SKM-1 treated with dmso at 0.1 percent for 144 hours (cell line): ENCODE data around the gene SLC49A4.

Source experiments
- DNase-seq: peaks from one replicate; lab custom pipeline; 2025; ENCODE audit not compliant: unreplicated experiment; lab: John Stamatoyannopoulos, UW

Gene SLC49A4

GRCh38 chr3:122843604-122844003, 48.7 kb downstream of the SLC49A4 start:
- no peak for DNase-seq

GRCh38 chr3:122857019-122857418, 62.1 kb downstream of the SLC49A4 start:
- DNase-seq: no peak

GRCh38 chr3:122858373-122858772, 63.5 kb downstream of the SLC49A4 start:
- DNase-seq: no peak

GRCh38 chr3:122859021-122859805, 64.3 kb downstream of the SLC49A4 start:
- no peak for DNase-seq

- no peak for DNase-seq
Observed at GRCh38 chr3:122862381-122862780, 67.5 kb downstream of the SLC49A4 start.

GRCh38 chr3:122864498-122864897, 69.6 kb downstream of the SLC49A4 start:
- DNase-seq: no peak

GRCh38 chr3:122868322-122868721, 73.5 kb downstream of the SLC49A4 start:
- no peak for DNase-seq

- DNase-seq: no peak
Observed at GRCh38 chr3:122873741-122874515, 79.1 kb downstream of the SLC49A4 start.

GRCh38 chr3:122875547-122876127, 80.8 kb downstream of the SLC49A4 start:
- DNase-seq: no peak

GRCh38 chr3:122880173-122880572, 85.3 kb downstream of the SLC49A4 start:
- DNase-seq: no peak

- DNase-seq: no peak
Observed at GRCh38 chr3:122880624-122881023, 85.8 kb downstream of the SLC49A4 start.

GRCh38 chr3:122882361-122882947, 87.6 kb downstream of the SLC49A4 start:
- no peak for DNase-seq

GRCh38 chr3:122886251-122886650, 91.4 kb downstream of the SLC49A4 start:
- DNase-seq: no peak

GRCh38 chr3:122886946-122887345, 92.1 kb downstream of the SLC49A4 start:
- no peak for DNase-seq

- DNase-seq: peak; percentile 22
Observed at GRCh38 chr3:122890077-122890719, 95.3 kb downstream of the SLC49A4 start.

- DNase-seq: no peak
Observed at GRCh38 chr3:122890720-122891220, 95.9 kb downstream of the SLC49A4 start.

GRCh38 chr3:122892118-122892960, 97.5 kb downstream of the SLC49A4 start:
- DNase-seq: no peak

- no peak for DNase-seq
Observed at GRCh38 chr3:122893282-122893681, 98.4 kb downstream of the SLC49A4 start.

- DNase-seq: no peak
Observed at GRCh38 chr3:122893754-122894668, 99.1 kb downstream of the SLC49A4 start.
